ENCODE results near the gene SLC25A42. TPM values are rescaled to one million over a fixed set of nuclear protein-coding genes. Genes with fewer than 3 reads are reported as not detected.

The SLC25A42 gene
- total and polyA plus RNA-seq, 2 of the 13 experiments (the other 11 are each of a cell fraction or from before 2014, with no cell fraction given): 12.8 to 18.3 TPM

DNA sequence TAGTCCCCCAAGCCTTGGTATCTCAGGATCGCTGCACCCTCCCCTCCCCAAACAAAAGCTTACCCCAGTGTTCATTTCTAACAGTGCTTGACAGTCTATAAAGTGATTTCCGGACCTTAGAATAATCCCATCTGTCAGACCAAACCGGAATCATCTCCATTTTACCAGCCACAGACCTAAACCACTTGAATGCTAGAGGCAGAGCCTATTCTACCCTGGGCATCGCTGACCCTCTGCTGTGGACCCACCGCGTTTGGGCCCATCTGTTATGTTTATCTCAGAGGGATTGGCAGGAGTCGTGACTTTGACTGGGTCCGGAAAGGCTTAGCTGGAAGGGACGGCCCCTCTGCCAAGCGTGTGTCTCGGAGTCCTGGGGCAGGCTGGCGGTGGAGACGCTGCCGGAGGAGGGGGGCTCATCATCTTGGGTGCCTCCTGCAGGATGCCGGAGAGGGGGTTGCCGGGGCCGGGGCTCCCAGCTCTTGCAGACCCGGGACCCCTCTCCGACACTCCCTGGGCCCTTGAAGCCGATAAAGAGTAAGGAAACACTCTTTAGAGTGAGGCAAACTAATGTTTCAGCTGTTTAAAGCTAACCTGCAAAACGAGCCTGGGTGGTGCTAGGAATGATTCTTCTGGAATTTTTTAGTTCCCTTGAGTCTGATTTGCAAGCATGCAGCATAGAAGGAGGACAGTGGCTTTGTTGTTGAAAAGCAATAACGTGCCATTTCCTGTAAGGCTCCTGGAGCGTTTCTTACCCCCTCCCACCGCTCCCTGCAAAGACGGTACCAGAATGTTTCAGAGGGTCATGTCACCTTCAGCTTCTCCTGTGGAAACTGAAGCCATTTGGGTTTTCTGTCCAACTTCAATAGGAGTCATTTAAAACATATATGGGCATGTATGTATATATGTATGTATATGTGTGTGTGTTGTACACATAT lies 1.3 kb downstream of the SLC25A42 start:
- TSS peak; percentile 37 for BruUV-seq (replicated peaks)
- CTCF ChIA-PET (ENCODE audit: low intra/inter-chr PET ratio, low total read pairs): no interaction called here
- peak; percentile 15 for FAIRE-seq

More for the DNA sequence above, 1.3 kb downstream of the SLC25A42 start:
- Histone ChIP-seq H3K4me2 (ENCODE audit: low read depth, low read length) (peak overlapping the region; percentile 75), H3K27ac (ENCODE audit: extremely low read length, insufficient read depth, low read length) (peak overlapping the region; percentile 50), H3K4me1 (ENCODE audit: insufficient read depth, low read length) (peaks cover 56% of the 10 kb centered on the region), H3K9ac (ENCODE audit: insufficient read depth, low read depth, low read length) (peak overlapping the region; percentile 67), H3K9me3 (ENCODE audit: low read length) (no peaks in the 10 kb centered on the region), H3K4me3 (replicated peaks in 1 of 3; ENCODE audit: insufficient read depth in 1 of 3, low read depth in 2 of 3, low read length in 3 of 3) (peak overlapping the region; percentile 65 to 89 (median 81)), H4K20me1 (ENCODE audit: insufficient read depth, low read length) (no peaks in the 10 kb centered on the region), H2AFZ (ENCODE audit: low read length) (no peak overlapping the region), H3K27me3 (ENCODE audit: control insufficient read depth in 1 of 2, insufficient read depth in 2 of 2, low read length in 2 of 2) (no peaks in the 10 kb centered on the region), H3K79me2 (ENCODE audit: insufficient read depth, low read length) (peaks cover 10% of the 10 kb centered on the region), H3K36me3 (replicated peaks in 1 of 2; ENCODE audit: control insufficient read depth in 1 of 2, insufficient read depth in 2 of 2, low read length in 2 of 2) (no peaks in the 10 kb centered on the region; a peak in 1 of 5 replicates)
- intact Hi-C loops (cut with micrococcal nuclease; ENCODE audit: unreplicated experiment): loop anchor here (5.0 kb wide), 1 partner anchor 52 kb away; no protein-coding TSS in a partner anchor
- POLR2A ChIA-PET: interaction anchor here (0.8 to 6.5 kb wide), 3 partner anchors 30 to 34 kb away, joined by 3 to 43 read pairs (median 5); no protein-coding TSS in a partner anchor
- 0 out of 2 replicates have a peak, but pooled peaks have one; percentile 3 for TF ChIP-seq STAG1 (CRISPR knock-in tag; IDR thresholded peaks at IDR 0.05)
- TF ChIP-seq, protein P1, sequence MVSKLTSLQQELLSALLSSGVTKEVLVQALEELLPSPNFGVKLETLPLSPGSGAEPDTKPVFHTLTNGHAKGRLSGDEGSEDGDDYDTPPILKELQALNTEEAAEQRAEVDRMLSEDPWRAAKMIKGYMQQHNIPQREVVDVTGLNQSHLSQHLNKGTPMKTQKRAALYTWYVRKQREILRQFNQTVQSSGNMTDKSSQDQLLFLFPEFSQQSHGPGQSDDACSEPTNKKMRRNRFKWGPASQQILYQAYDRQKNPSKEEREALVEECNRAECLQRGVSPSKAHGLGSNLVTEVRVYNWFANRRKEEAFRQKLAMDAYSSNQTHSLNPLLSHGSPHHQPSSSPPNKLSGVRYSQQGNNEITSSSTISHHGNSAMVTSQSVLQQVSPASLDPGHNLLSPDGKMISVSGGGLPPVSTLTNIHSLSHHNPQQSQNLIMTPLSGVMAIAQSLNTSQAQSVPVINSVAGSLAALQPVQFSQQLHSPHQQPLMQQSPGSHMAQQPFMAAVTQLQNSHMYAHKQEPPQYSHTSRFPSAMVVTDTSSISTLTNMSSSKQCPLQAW (CRISPR knock-in tag; IDR thresholded peaks at IDR 0.05): 0 out of 2 replicates have a peak, but pooled peaks have one; percentile 40
- TF ChIP-seq ETV5 (CRISPR knock-in tag; IDR thresholded peaks at IDR 0.05; ENCODE audit: borderline replicate concordance): no peak
- TF ChIP-seq, protein P2, sequence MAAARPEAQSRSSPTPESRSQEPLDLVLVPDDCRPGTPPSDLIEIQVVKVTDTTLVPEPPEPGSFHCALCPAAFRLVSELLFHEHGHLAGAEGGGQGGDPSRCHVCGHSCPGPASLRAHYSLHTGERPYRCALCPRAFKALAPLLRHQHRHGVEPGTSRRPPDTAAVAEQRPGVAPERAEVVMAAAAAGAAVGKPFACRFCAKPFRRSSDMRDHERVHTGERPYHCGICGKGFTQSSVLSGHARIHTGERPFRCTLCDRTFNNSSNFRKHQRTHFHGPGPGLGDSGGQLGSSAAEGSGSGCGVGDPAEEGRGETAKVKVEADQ (CRISPR knock-in tag; IDR thresholded peaks at IDR 0.05; ENCODE audit: borderline replicate concordance): no peak
- peak; percentile 33; the same call in 1 of the 2 replicates for TF ChIP-seq SAP130 (CRISPR knock-in tag; IDR thresholded peaks at IDR 0.05; ENCODE audit: low read depth)
- ATAC-seq: no peak
- DNase-seq (ENCODE audit: low spot score): no peak
- WGBS (ENCODE audit: low lambda C conversion rate): 13% methylated on average over 21 of the region's 25 CpGs
- in situ Hi-C loops (cut with HindIII; ENCODE audit: extremely low pct_ligation_motif_present, low pct_unique_long_range_greater_than_20kb): no loop called here

Measured in HepG2 (cell line).